Loucy (cell line): ENCODE data around the gene RIN3.

Experiments used
- EZH2phosphoT487 ChIP-seq: fragments of 200-600 bp; IDR thresholded peaks from 2 replicates; pipeline ENCODE4 v1.6.1; 2018; ENCODE audit warnings: antibody characterized with exemption, mild to moderate bottlenecking, moderate library complexity, borderline replicate concordance
- TF ChIP-seq, protein P1 (sequence below): fragments of 200-600 bp; sonication (generic); conservative IDR thresholded peaks from 2 replicates; pipeline ENCODE4 v1.5.1; 2014; ENCODE audit warnings: mild to moderate bottlenecking, antibody characterized with exemption, low read length

DNA sequence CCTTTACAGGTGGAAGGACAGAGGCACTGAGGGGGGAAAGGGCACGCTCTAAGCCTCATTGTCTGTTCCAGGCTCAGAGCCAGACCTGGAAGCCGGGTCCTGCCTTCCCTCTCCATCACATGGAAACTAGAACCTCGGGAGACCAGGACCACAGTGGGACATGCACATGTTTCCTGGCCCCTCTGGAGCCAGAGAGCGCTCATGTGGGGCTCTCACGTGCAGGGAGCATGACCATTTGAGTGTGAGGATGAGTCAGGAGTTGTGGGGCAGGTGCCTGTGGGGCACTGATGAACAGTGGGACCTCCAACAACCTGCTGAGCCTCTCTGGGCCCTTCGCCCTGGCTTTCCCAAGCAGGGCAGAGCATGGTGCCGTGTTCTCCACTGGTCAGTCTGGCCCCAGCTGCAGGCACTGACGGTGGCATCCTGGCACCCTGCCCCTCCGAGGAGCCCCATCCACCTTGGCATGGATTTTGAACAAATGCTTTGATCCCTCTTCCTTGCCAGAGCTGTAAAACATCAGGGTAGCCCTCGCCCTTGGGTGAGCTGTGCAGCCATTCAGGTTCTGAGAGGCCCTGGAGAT lies 100.2 kb downstream of the RIN3 start:
- no peak for TF ChIP-seq EZH2phosphoT487
- TF ChIP-seq, protein P1, sequence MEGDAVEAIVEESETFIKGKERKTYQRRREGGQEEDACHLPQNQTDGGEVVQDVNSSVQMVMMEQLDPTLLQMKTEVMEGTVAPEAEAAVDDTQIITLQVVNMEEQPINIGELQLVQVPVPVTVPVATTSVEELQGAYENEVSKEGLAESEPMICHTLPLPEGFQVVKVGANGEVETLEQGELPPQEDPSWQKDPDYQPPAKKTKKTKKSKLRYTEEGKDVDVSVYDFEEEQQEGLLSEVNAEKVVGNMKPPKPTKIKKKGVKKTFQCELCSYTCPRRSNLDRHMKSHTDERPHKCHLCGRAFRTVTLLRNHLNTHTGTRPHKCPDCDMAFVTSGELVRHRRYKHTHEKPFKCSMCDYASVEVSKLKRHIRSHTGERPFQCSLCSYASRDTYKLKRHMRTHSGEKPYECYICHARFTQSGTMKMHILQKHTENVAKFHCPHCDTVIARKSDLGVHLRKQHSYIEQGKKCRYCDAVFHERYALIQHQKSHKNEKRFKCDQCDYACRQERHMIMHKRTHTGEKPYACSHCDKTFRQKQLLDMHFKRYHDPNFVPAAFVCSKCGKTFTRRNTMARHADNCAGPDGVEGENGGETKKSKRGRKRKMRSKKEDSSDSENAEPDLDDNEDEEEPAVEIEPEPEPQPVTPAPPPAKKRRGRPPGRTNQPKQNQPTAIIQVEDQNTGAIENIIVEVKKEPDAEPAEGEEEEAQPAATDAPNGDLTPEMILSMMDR = no peak
